ENCODE data around the gene MKLN1.

- no peak for TF ChIP-seq GATA3 (IDR thresholded peaks at IDR 0.05; ENCODE audit: low read depth, low read length)
- no peak for TF ChIP-seq GATA2 (IDR thresholded peaks at IDR 0.05; ENCODE audit: low read depth, low read length)
Observed at GRCh38 chr7:131517218-131517923, 189.7 kb downstream of the MKLN1 start.

Data from SH-SY5Y (cell line).